22Rv1 (cell line): ENCODE measurements around the gene SPACA7.

Experiments
- H3K27ac ChIP-seq: fragments of 450-650 bp; 2 replicates; pipeline ENCODE4 v1.5.1; 2017
- ZFX ChIP-seq: fragments of 450-650 bp; IDR thresholded peaks from 2 replicates; pipeline ENCODE4 v1.6.1; 2017; ENCODE audit warnings: antibody characterized with exemption, borderline replicate concordance
- TF ChIP-seq, protein P1 (sequence below): fragments of 450-650 bp; IDR thresholded peaks from 2 replicates; pipeline ENCODE4 v1.5.1; 2017; ENCODE audit warnings: mild to moderate bottlenecking

SPACA7 gene, protein sequence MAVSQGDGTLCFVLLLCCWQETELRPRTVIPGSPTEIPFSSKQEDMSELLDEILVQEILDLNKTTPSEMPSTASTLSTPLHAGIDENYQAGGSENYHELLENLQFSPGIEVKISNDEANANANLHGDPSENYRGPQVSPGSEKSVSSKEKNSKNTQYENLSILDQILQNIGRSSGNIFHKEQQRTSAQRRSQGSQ

DNA sequence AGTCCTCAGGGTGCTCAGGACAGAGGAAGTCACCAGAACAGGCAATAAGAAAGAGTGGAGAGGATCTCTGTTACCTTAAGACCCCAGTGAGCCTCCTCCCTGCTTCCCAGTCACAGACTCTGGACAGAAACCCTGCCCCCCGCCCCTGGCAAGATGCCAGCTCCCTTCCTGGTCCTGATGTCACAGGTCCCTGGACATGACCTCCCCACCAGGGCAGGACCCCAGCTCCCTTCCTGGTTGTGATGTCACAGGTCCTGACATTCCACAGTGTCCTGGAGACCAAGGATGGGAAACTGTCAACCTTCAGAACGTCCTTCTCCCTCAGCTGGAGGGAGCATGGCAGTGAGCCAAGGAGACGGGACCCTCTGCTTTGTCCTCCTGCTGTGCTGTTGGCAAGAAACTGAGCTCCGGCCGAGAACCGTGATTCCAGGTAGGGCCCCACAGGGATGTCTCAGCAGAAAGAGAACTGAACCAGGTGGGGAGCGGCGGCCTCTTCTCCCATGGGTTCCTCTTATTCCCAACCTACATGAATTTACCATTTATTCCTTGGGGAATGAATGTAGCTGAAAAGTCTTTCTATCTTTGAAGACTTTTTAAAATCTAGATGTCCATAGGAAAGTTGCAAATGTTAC, at the start of gene SPACA7:
Gene SPACA7 (plus strand): TSS at position 306 of the 632 bp plus-strand sequence. CDS start 31 bp downstream, at position 337.
- H3K27ac ChIP-seq, result no peak within 1 kb of the TSS
- TF ChIP-seq ZFX, result no peak
- TF ChIP-seq, protein P1, sequence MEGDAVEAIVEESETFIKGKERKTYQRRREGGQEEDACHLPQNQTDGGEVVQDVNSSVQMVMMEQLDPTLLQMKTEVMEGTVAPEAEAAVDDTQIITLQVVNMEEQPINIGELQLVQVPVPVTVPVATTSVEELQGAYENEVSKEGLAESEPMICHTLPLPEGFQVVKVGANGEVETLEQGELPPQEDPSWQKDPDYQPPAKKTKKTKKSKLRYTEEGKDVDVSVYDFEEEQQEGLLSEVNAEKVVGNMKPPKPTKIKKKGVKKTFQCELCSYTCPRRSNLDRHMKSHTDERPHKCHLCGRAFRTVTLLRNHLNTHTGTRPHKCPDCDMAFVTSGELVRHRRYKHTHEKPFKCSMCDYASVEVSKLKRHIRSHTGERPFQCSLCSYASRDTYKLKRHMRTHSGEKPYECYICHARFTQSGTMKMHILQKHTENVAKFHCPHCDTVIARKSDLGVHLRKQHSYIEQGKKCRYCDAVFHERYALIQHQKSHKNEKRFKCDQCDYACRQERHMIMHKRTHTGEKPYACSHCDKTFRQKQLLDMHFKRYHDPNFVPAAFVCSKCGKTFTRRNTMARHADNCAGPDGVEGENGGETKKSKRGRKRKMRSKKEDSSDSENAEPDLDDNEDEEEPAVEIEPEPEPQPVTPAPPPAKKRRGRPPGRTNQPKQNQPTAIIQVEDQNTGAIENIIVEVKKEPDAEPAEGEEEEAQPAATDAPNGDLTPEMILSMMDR, result no peak

DNA sequence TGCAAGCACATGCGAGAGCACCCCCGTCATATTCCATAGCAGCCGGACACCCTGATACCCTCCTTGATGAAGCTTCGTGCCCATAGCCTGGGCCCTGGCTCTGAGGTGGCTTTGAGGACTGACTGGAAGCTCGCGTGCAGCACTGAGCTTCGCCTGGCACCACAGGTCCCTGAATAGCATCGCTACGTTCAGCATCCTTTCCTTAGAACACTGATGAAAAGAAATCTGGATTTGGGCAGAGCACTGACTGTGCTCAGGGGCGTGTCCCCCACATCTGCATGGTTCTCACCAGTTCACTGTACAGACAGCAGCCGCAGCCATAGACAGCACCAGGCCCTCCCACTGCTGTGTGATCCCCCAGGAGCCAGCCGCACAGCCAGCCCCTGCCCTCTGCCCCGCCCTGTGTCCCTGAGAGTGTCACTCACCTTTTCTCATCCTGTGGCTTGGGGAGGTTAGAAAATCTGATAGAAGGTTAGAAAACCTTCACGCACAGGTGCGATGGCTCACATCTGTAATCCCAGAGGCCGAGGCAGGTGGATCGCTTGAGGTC, 49.3 kb upstream of the SPACA7 start:
- no peak for TF ChIP-seq ZFX
- TF ChIP-seq, protein P1, result no peak

DNA sequence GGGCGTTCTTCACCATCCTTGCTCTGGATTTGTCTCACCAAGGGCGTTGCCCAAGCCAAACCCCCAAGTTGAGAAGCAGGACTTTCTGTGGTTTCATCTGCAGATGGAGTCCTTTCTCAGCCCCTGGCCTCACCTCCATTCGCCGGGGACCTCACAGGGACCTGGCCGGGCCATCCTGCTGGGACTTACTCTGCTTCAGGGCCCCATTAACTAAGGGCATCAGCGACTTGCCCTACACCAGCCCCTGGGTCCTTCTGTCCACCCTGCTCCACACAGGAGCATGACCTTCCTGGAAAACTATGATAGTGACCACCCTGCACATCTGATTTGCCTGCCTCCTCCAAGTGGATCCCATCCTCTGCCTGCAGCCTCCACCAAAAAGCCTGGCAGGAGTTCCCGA, 47.2 kb upstream of the SPACA7 start:
- no peak overlapping the region for H3K27ac ChIP-seq
- TF ChIP-seq, protein P1, result no peak
- TF ChIP-seq ZFX, result no peak

More for the DNA sequence above, 49.3 kb upstream of the SPACA7 start:
- H3K27ac ChIP-seq, result no peak overlapping the region

DNA sequence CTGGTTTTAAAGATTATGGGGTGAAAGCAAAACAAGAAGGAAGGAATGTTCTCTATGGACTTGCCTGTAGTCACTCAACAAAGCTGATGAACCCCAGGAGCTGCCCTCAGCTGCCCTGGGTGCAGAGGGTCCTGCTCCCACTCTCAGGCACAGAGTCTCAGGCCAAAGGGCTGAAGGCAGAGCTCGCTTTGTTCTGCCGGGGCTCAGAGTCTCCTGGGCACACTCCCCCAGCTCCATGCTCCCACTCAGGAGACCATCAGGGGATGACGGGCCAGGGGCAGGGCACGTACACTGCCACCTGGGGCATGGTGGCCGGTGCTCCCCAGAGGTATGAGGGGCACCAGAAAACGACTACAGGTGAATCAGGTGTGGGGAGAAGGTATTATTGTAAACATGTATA, 46.8 kb upstream of the SPACA7 start:
- TF ChIP-seq, protein P1, result no peak
- no peak for TF ChIP-seq ZFX

DNA sequence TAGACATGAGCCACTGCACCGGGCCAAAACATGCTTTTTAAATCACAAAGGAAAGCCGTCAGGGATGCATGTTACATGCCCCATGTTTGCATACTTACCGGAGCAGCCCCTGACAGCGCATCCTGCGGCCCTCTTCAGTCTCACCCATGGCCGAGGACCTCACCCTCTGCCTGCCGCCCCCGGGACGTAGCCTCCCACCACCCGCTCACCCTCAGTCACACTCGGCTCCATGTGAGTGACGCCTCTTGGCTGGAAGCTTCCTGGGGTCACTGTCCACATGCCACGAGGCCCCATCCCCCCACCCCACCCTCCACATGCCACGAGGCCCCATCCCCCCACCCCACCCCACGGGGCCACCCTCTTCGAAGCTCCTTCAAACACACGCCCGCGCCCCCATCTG, 46.1 kb upstream of the SPACA7 start:
- TF ChIP-seq ZFX, result no peak
- H3K27ac ChIP-seq, result no peak overlapping the region

More for the DNA sequence above, 46.8 kb upstream of the SPACA7 start:
- no peak overlapping the region for H3K27ac ChIP-seq

DNA sequence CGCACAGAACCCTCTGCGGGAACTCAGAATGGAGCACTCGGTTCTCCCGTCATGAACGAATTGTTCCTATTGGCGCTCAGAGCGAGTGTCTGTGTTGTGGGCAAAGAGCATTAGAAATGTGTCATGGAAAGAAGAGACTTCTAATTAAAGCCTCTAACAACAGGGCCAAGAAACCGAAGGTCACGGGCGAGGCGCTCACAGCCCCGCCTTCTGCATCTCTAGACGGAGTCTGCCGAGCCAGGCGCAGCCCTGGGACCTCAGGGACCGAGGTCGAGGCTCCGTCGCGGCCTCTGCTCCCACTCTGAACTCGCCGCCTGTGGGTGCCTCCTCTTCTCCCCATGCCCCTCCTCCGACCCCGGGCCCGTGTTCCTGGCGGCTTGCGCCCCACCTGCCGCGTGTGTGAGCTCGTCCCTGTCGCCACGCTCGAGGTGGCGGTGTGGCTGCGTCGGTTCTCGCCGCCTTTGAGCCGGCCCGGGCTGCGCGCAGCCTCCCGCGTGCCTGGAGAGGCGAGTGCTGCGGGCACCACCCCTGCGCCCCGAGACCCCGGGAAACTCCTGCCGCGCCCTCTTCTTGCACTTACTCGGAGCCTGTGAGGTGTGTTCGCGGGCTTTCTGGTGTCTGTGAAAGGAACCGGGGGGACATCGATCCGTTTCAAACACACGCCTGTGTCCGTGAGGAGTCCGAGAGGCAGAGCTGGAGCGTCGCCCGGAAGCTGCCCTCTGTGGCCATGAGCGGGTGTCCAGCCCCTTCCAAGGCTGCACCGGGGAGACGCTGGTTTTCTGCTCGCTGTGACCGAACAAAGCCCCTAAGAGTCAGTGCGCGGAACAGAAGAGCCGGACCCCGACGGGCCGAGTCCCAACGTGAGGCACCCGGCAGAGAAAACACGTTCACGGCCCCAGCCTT, 45.4 kb upstream of the SPACA7 start:
- no peak overlapping the region for H3K27ac ChIP-seq
- no peak for TF ChIP-seq ZFX
- TF ChIP-seq, protein P1, result no peak

DNA sequence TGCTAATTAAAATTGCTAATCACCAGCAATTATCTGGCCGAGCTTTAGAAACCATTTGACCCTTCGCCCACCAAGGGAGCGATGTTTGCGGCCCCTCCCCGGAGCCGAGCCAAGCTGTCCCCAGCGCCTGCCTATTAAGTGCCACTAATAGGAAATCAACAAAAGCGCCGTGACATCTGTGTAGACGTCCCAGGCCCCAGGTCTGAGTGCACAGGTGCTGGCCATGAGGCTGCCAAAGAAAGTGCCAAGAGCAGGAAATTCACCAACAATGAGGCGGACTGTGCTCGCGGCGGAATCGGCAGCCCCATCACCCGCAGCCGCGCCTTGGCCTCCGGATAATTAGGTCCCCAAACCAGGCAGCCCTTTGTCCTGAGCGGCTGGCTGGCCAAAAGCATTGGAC, 44.5 kb upstream of the SPACA7 start:
- no peak overlapping the region for H3K27ac ChIP-seq
- TF ChIP-seq, protein P1, result no peak
- TF ChIP-seq ZFX, result no peak
